GM23338 (cell line): ENCODE measurements around the gene RAD51D. TPM values are rescaled to one million over a fixed set of nuclear protein-coding genes. Genes with fewer than 3 reads are reported as not detected.
"Not testable (repeated sequence)": the region's sequence is repeated elsewhere in the genome, so short reads cannot be mapped to it uniquely, and the experiment has no call there.

Experiments
- ATAC-seq: fragments of 200-7000 bp; cut with Tn5 transposase; 3 replicates; pipeline ENCODE4 v1.9.1; 2020
- DNase-seq: peaks from one replicate; pipeline ENCODE4 v3.0.0-alpha.2; 2015; ENCODE audit warnings: low spot score
- H2AFZ ChIP-seq: fragments of 200-600 bp; sonication (generic); 2 replicates; pipeline ENCODE4 v1.8.0; 2016; ENCODE audit warnings: antibody characterized with exemption, mild to moderate bottlenecking, moderate library complexity
- H3F3A ChIP-seq: fragments of 200-600 bp; sonication (generic); replicated peaks from 2 replicates; pipeline ENCODE4 v1.8.0; 2017; ENCODE audit warnings: antibody characterized with exemption, mixed run types, low read depth
- H3K27ac ChIP-seq: fragments of 200-600 bp; sonication (generic); 2 replicates; pipeline ENCODE4 v1.6.1; 2016; ENCODE audit warnings: low read depth
- H3K27me3 ChIP-seq: fragments of 200-600 bp; sonication (generic); 2 replicates; pipeline ENCODE4 v1.8.0; 2016; ENCODE audit warnings: mild to moderate bottlenecking, mixed run types, moderate library complexity; ENCODE audit not compliant: insufficient read depth
- H3K36me3 ChIP-seq: fragments of 200-600 bp; sonication (generic); 2 replicates; pipeline ENCODE4 v1.8.0; 2016; ENCODE audit warnings: mild to moderate bottlenecking; ENCODE audit not compliant: insufficient read depth
- H3K4me1 ChIP-seq: fragments of 200-600 bp; sonication (generic); 2 replicates; pipeline ENCODE4 v1.8.0; 2016; ENCODE audit warnings: mild to moderate bottlenecking, moderate library complexity; ENCODE audit not compliant: insufficient read depth
- H3K4me2 ChIP-seq: fragments of 200-600 bp; sonication (generic); 2 replicates; pipeline ENCODE4 v1.7.1; 2017; ENCODE audit warnings: mixed run types
- H3K4me3 ChIP-seq: fragments of 200-600 bp; sonication (generic); 2 replicates; pipeline ENCODE4 v1.6.1; 2016; ENCODE audit warnings: mixed run types
- H3K79me2 ChIP-seq: fragments of 200-600 bp; sonication (generic); replicated peaks from 2 replicates; pipeline ENCODE4 v1.8.0; 2017; ENCODE audit warnings: mild to moderate bottlenecking; ENCODE audit not compliant: insufficient read depth
- H3K9me2 ChIP-seq: fragments of 200-600 bp; sonication (generic); 2 replicates; pipeline ENCODE4 v1.8.0; 2017; ENCODE audit not compliant: insufficient read depth
- H4K20me1 ChIP-seq: fragments of 200-600 bp; sonication (generic); replicated peaks from 2 replicates; pipeline ENCODE4 v1.8.0; 2017; ENCODE audit warnings: mild to moderate bottlenecking; ENCODE audit not compliant: insufficient read depth
- H3K27ac Mint-ChIP-seq: 2 replicates; pipeline ENCODE4 v1.8.0; 2020; ENCODE audit warnings: inconsistent platforms, mild to moderate bottlenecking, moderate library complexity, mixed read lengths
- H3K27me3 Mint-ChIP-seq: 3 replicates; pipeline ENCODE4 v1.8.0; 2022; ENCODE audit warnings: low read depth, mild to moderate bottlenecking, moderate library complexity, mixed read lengths, inconsistent platforms; ENCODE audit not compliant: insufficient read depth, poor library complexity
- H3K36me3 Mint-ChIP-seq: 3 replicates; pipeline ENCODE4 v1.8.0; 2021; ENCODE audit warnings: low read depth, mild to moderate bottlenecking, inconsistent platforms, moderate library complexity, mixed read lengths
- H3K4me1 Mint-ChIP-seq: 3 replicates; pipeline ENCODE4 v1.8.0; 2020; ENCODE audit warnings: mild to moderate bottlenecking, inconsistent platforms, mixed read lengths
- H3K4me3 Mint-ChIP-seq: 3 replicates; pipeline ENCODE4 v1.8.0; 2021; ENCODE audit warnings: moderate library complexity, mild to moderate bottlenecking, inconsistent platforms, mixed read lengths
- H3K9me3 Mint-ChIP-seq: 3 replicates; pipeline ENCODE4 v1.8.0; 2020; ENCODE audit warnings: moderate library complexity, mild to moderate bottlenecking, inconsistent platforms, mixed read lengths
- CTCF ChIP-seq, 2 experiments: fragments of 200-600 bp in 1 of 2; sonication (generic) in 1 of 2; conservative IDR thresholded peaks; 2 replicates each; pipeline versions ENCODE4 v1.5.1 to v1.6.1; 2016 to 2017; ENCODE audit warnings: antibody characterized with exemption in 2 of 2, low read depth in 2 of 2, mild to moderate bottlenecking in 2 of 2, moderate library complexity in 1 of 2
- EZH2phosphoT487 ChIP-seq: fragments of 200-600 bp; sonication (generic); IDR thresholded peaks from one replicate; pipeline ENCODE4 v1.8.1; 2018; ENCODE audit warnings: antibody characterized with exemption; ENCODE audit not compliant: unreplicated experiment
- STAT1 ChIP-seq: IDR thresholded peaks from one replicate; pipeline ENCODE4 v1.6.1; 2016; ENCODE audit warnings: antibody characterized with exemption; ENCODE audit not compliant: unreplicated experiment
- ZNF331 ChIP-seq: fragments of 250-450 bp; sonication (Bioruptor Pico); IDR thresholded peaks from 2 replicates; pipeline ENCODE4 v1.5.0; 2020; ENCODE audit warnings: low read depth, mild to moderate bottlenecking, moderate library complexity
- polyA plus RNA-seq: library from polyadenylated mRNA; unstranded; fragments of >200 nt; fragmentation: Nextera tagmentation; extraction: Ambion mirVana; gene quantifications from 2 replicates; pipeline ENCODE4 v1.2.1, GENCODE V29; 2016
- small RNA-seq: library from RNA; depleted of rRNA; stranded (forward); fragments of <200 nt; gene quantifications from one replicate; pipeline ENCODE3, GENCODE V24; 2014; ENCODE audit warnings: low replicate concordance
- total RNA-seq: library from RNA; depleted of rRNA; stranded (reverse); fragments of >200 nt; shearing (Covaris generic); gene quantifications from 2 replicates; pipeline ENCODE4 v1.2.3, GENCODE V29; 2014; rRNA removed
- TF ChIP-seq, protein P1 (sequence below): IDR thresholded peaks from one replicate; pipeline ENCODE4 v1.6.1; 2018; ENCODE audit warnings: antibody characterized with exemption; ENCODE audit not compliant: unreplicated experiment

RAD51D gene
- total and polyA plus RNA-seq, 2 experiments from 2014 or later: 5.9 to 11.0 TPM

DNA sequence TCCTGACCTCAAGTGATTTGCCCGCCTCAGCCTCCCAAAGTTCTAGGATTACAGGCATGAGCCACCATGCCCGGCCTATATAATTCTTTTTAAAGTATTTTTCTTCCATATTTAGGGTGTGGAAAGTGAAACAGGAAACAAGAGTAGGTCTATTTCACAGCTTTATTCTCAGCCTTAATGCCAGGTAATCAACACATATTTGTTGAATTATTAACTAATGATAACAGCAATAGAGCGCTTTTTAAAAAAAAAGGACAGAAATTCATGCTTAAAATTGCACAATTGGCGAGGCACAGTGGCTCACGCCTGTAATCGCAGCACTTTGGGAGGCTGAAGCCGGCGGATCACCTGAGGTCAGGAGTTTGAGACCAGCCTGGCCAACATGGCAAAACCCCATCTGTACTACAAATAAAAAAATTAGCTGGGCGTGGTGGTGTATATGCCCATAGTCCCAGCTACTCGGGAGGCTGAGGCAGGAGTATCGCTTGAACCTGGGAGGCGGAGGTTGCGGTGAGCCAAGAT lies 74.1 kb downstream of the RAD51D start:
- H4K20me1 ChIP-seq: not testable (repeated sequence)

GRCh38 chr17:35044181-35044580 lies 75.5 kb downstream of the RAD51D start:
- no peak for DNase-seq
- no peak overlapping the region; the same call in 2 of the 3 replicates for H3K4me3 Mint-ChIP-seq
- Histone ChIP-seq H3K36me3 (no peaks in the 10 kb centered on the region), H3K4me1 (no peaks in the 10 kb centered on the region), H3K4me3 (no peak overlapping the region), H3F3A (0 out of 2 replicates have a peak, but pooled peaks cover 2% of the 10 kb centered on the region), H4K20me1 (no peaks in the 10 kb centered on the region), H3K79me2 (no peaks in the 10 kb centered on the region), H2AFZ (no peak overlapping the region), H3K27ac (no peak overlapping the region; the same call in 1 of the 2 replicates), H3K27me3 (no peaks in the 10 kb centered on the region), H3K4me2 (no peak overlapping the region), H3K9me2 (no peaks in the 10 kb centered on the region)
- H3K27me3 Mint-ChIP-seq: peaks cover 8% of the 10 kb centered on the region
- no peak overlapping the region for H3K27ac Mint-ChIP-seq
- H3K36me3 Mint-ChIP-seq: 0 out of 3 replicates have a peak, but pooled peaks cover 5% of the 10 kb centered on the region
- H3K4me1 Mint-ChIP-seq: peaks cover 5% of the 10 kb centered on the region; the same call in 1 of the 3 replicates
- H3K9me3 Mint-ChIP-seq: no peaks in the 10 kb centered on the region
- ATAC-seq: no peak
- no peak for TF ChIP-seq EZH2phosphoT487
- no peak for TF ChIP-seq ZNF331
- no peak for TF ChIP-seq STAT1
- TF ChIP-seq, protein P1, sequence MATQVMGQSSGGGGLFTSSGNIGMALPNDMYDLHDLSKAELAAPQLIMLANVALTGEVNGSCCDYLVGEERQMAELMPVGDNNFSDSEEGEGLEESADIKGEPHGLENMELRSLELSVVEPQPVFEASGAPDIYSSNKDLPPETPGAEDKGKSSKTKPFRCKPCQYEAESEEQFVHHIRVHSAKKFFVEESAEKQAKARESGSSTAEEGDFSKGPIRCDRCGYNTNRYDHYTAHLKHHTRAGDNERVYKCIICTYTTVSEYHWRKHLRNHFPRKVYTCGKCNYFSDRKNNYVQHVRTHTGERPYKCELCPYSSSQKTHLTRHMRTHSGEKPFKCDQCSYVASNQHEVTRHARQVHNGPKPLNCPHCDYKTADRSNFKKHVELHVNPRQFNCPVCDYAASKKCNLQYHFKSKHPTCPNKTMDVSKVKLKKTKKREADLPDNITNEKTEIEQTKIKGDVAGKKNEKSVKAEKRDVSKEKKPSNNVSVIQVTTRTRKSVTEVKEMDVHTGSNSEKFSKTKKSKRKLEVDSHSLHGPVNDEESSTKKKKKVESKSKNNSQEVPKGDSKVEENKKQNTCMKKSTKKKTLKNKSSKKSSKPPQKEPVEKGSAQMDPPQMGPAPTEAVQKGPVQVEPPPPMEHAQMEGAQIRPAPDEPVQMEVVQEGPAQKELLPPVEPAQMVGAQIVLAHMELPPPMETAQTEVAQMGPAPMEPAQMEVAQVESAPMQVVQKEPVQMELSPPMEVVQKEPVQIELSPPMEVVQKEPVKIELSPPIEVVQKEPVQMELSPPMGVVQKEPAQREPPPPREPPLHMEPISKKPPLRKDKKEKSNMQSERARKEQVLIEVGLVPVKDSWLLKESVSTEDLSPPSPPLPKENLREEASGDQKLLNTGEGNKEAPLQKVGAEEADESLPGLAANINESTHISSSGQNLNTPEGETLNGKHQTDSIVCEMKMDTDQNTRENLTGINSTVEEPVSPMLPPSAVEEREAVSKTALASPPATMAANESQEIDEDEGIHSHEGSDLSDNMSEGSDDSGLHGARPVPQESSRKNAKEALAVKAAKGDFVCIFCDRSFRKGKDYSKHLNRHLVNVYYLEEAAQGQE: no peak
- no peak for TF ChIP-seq CTCF (conservative IDR thresholded peaks at IDR 0.05; ENCODE audit: low read depth in 2 of 2)

More for the DNA sequence above, 74.1 kb downstream of the RAD51D start:
- H3K4me2 ChIP-seq, H3K4me1 Mint-ChIP-seq, H2AFZ ChIP-seq, H3K36me3 Mint-ChIP-seq, H3K4me3 ChIP-seq, H3K36me3 ChIP-seq, H3K27me3 ChIP-seq, H3K79me2 ChIP-seq, H3K4me1 ChIP-seq, H3K27ac Mint-ChIP-seq, H3K9me3 Mint-ChIP-seq, H3K27me3 Mint-ChIP-seq, H3K27ac ChIP-seq, DNase-seq, H3K4me3 Mint-ChIP-seq, ATAC-seq, H3K9me2 ChIP-seq, H3F3A ChIP-seq: not testable (repeated sequence)

Small RNAs within 50 kb of the gene (small RNA-seq; reads per million reads assigned to genes)
- gene AC004223.1 (not detected), gene RNU6-840P (not detected)

Other genes starting within 250 kb of the RAD51D start
- gene CCT6B, start 158.4 kb downstream of the RAD51D start, total RNA-seq: 0.94 TPM in 1 of 2 replicates, not detected in the other
- 1.1 and 1.3 TPM in 2 replicates for gene CCT6B, start 158.4 kb downstream of the RAD51D start, polyA plus RNA-seq
- 12.8 and 14.4 TPM in 2 replicates for gene ZNF830, start 158.3 kb downstream of the RAD51D start, total RNA-seq
- 20.4 and 22.3 TPM in 2 replicates for gene ZNF830, start 158.3 kb downstream of the RAD51D start, polyA plus RNA-seq
- 82.3 and 119 TPM in 2 replicates for gene LIG3, start 139.3 kb downstream of the RAD51D start, total RNA-seq
- 16.4 and 17.6 TPM in 2 replicates for gene LIG3, start 139.3 kb downstream of the RAD51D start, polyA plus RNA-seq
- 22.2 and 29.2 TPM in 2 replicates for gene RFFL, start 56.2 kb downstream of the RAD51D start, total RNA-seq
- 4.1 and 6.4 TPM in 2 replicates for gene RFFL, start 56.2 kb downstream of the RAD51D start, polyA plus RNA-seq
- not detected in 2 replicates for gene FNDC8, start 1.8 kb upstream of the RAD51D start, total RNA-seq
- gene FNDC8, start 1.8 kb upstream of the RAD51D start, polyA plus RNA-seq: not detected in 2 replicates
- gene NLE1, start 22.4 kb upstream of the RAD51D start, total RNA-seq: 54.8 and 66.4 TPM in 2 replicates
- gene NLE1, start 22.4 kb upstream of the RAD51D start, polyA plus RNA-seq: 16.6 and 17.9 TPM in 2 replicates
- 0.03 and 0.04 TPM in 2 replicates for gene UNC45B, start 28.0 kb upstream of the RAD51D start, total RNA-seq
- 0.16 TPM in 1 of 2 replicates, not detected in the other for gene UNC45B, start 28.0 kb upstream of the RAD51D start, polyA plus RNA-seq
- gene SLC35G3, start 74.5 kb upstream of the RAD51D start, total RNA-seq: not detected in 2 replicates
- not detected in 2 replicates for gene SLC35G3, start 74.5 kb upstream of the RAD51D start, polyA plus RNA-seq
- 6.4 and 8.5 TPM in 2 replicates for gene SLFN5, start 123.2 kb upstream of the RAD51D start, total RNA-seq
- 1.4 and 1.8 TPM in 2 replicates for gene SLFN5, start 123.2 kb upstream of the RAD51D start, polyA plus RNA-seq